Left ventricle myocardium superior (tissue), 1 donor: ENCODE results near the gene LEPROT. TPM values are rescaled to one million over a fixed set of nuclear protein-coding genes. Genes with fewer than 3 reads are reported as not detected.

ENCODE experiments used
- ATAC-seq: fragments of 200-7000 bp; cut with Tn5 transposase; one replicate; pipeline ENCODE4 v1.9.1; 2020; ENCODE audit warnings: mild to moderate bottlenecking, moderate library complexity
- DNase-seq: peaks from one replicate; pipeline ENCODE4 v3.0.0-alpha.2; 2020
- intact Hi-C: fragments of 100-400 bp; cut with micrococcal nuclease; formaldehyde crosslinking; loops from one replicate; pipeline ENCODE4 v1.11.0; 2022
- total RNA-seq: library from RNA; stranded (reverse); fragmentation: NEBNext Ultra II Directional; extraction: Animal tissue kit (Norgen Biotek cat#: 25700); gene quantifications from one replicate; pipeline ENCODE4 v1.2.1, GENCODE V29; 2021
- donor health status: DM: no; HTN: yes; CAD: no; lungs with severe emphysema.

LEPROT gene
- total RNA-seq, 1 donor from 2014 or later: 49.0 TPM

DNA sequence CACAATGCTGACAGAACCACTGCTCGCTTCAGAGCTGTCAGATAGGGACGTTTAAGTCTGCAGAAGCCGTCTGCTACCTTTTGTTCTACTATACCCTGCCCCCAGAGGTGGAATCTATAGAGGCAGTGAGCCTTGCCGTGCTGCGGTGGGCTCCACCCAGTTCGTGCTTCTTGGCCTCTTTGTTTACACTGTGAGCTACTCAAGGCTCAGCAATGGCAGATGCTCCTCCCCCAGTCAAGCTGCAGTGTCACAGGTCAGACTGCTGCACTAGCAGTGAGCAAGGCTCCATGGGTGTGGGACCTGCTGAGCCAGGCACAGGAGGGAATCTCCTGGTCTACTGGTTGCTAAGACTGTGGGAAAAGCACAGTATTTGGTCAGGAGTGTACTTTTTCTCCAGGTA is 47.1 kb downstream of the LEPROT start:
- DNase-seq: no peak
- ATAC-seq: no peak
- intact Hi-C loops: no loop called here

DNA sequence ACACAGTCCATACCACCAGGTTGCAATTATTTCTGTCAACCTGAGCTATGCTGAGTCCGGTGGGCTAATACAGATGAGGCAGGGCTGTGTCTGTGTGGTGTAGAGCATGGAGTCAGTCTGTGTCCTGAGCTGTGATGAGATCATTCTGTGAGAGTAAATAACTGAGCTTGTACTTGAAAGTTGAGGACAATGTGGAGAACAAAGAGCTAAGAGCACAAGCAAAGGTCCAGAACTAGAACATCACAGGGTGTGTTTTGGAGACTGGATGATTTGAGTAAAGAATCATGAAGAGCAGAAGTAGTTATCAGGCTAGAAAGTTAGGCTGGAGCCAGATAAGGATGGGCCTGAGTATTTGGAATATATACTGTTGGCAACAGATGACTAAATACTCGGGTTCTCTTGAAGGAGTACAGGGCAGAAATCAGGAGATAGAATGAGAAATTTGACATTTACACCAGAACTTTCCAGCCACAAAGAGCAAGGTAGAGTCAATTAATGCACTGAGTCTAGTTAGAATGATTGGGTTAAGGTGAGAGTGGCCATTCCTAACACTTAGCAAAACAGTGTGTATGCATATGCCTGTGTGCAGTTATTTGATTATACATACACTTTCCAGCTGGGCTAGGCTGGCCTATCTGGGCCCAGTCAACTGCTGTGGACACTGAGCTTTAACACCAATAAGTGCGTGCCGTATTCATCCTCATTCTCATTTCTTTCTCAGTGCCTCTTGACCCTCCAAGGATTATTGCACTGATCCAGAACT is 48.8 kb downstream of the LEPROT start:
- DNase-seq (no peak), ATAC-seq (no peak)
- intact Hi-C loops: no loop called here

DNA sequence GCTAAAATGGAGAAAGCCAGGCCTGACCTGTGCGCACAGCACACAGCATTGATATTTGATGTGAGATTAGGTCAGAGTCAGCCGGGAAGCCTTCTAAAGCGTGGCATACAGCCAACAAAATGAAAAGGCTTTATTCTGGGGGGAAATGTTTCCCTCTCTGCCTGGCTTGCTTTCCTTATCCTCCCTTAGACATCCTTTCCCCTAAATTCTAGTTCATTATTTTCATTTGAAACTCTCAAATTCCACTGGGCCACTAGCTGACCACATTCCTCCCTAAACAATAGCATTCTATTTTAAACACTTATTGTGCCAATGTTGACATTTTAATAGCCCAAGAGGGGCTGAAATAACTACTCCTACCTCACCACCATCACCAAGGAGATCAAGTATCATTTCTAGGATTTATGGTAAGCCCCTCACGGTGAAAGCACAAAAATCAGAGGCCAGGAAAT is 49.4 kb downstream of the LEPROT start:
- ATAC-seq: peak; percentile 43
- DNase-seq: no peak
- intact Hi-C loops: no loop called here

DNA sequence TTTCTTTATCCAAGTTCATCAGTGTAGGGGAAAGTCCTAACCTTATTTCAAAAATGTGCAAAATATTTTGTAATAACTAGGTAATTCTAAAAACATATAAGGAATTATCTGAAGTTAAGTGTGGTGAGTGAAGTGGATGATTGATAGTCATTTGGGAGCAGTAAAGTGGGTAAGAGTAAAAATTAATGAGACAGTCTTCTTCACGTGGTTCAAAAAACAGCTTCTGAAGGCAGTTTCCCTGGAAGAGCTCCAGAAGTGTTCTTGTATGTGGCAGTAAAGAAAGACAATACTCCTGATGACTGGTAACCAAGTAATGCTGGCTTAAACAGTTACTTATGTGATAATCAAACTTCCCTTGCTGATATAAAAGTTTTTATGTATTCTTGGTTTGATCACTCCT is 50.3 kb downstream of the LEPROT start:
- no peak for ATAC-seq
- intact Hi-C loops: no loop called here

GRCh38 chr1:65471213-65471833 is 50.9 kb downstream of the LEPROT start:
- DNase-seq (no peak), ATAC-seq (peak; percentile 32)
- intact Hi-C loops: no loop called here

More for the DNA sequence above, 50.3 kb downstream of the LEPROT start:
- DNase-seq: no peak

DNA sequence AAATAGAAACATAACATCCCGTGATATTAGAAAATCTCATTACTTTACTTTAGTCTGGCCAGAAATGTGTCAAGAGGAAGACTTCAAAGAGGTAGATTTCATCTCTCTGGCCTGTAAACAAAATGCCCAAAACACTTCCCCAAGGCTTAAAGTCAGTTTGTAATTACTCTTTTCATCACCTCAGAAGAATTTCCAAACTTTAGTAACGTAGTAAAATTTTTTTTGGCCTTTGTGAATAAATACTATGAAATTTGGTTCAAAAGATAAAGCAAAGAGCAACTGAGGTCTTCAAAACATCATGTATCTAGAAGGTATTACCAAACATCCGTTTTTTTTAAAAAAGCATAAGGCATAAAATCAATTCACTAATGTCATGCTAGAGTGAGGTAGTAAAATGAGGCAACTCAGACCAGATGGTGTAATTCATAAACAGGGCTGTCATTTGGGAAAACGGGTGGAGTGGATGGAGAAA is 51.4 kb downstream of the LEPROT start:
- ATAC-seq: peak; percentile 81
- no peak for DNase-seq
- intact Hi-C loops: no loop called here

- intact Hi-C loops: no loop called here
- ATAC-seq: peak; percentile 38
- DNase-seq: no peak
Observed at GRCh38 chr1:65476327-65476726, 55.9 kb downstream of the LEPROT start.

GRCh38 chr1:65477414-65478378 is 57.2 kb downstream of the LEPROT start:
- peak; percentile 28 for ATAC-seq
- intact Hi-C loops: no loop called here
- DNase-seq: no peak

DNA sequence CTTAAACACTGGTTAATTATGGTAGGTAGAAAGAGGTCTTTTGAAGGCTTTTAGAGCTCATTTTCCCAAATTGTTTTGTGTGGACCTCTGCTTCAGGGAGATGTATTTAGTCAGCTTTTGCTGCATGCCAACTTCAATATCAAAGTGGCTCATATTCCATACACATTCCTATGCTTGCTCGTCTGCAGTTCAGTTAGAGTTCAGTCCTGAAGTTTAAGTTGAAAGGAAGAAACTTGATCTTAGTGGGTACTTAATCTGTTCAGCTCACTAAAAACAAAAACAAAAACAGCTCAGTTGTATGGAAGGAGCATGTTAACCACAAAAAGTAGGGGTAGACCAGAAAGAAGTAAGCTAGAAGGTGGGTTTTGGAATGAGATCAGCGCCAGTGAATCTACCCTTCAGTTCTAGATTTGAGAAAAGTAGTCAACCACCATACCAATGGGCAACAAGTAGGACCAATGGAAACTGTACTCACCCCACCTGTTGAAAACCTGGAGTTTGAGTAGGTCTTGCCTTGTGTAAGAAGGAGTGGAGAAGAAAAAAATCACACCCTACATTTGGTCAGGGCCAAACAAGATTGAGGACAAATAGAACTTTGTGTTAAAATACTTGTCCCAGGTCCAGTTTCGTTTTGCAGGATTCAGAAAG is 58.0 kb downstream of the LEPROT start:
- intact Hi-C loops: no loop called here
- ATAC-seq (no peak), DNase-seq (no peak)

DNA sequence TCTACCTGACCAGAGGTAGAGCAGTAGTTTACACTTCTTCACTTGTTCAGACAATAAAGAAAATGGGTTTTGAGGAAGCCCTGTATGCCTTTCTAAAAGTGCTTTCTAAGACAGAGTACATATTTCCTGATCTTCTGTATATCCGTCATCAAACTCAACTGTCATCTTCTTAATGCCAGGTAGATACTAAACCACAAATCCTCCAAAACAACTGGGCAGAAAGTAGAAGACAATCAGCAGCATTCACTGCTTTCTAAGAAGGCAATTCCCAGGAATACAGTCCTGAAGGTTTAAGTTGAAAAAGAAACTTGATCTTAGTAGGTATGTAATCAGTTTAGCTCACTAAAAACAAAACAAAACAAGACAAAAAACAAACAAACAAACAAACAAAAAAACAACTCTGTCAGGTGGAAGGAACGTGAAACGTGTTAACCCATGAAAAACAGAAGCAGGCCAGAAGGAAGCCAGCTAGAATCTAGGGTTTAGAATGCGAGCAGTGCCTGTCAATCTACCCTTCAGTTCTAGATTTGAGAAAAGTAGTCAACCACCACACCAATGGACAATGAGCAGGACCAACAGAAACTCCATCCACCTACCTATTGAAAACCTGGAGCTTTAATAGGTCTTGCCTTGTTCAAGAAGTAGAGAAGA is 59.2 kb downstream of the LEPROT start:
- DNase-seq (no peak), ATAC-seq (no peak)
- intact Hi-C loops: no loop called here

DNA sequence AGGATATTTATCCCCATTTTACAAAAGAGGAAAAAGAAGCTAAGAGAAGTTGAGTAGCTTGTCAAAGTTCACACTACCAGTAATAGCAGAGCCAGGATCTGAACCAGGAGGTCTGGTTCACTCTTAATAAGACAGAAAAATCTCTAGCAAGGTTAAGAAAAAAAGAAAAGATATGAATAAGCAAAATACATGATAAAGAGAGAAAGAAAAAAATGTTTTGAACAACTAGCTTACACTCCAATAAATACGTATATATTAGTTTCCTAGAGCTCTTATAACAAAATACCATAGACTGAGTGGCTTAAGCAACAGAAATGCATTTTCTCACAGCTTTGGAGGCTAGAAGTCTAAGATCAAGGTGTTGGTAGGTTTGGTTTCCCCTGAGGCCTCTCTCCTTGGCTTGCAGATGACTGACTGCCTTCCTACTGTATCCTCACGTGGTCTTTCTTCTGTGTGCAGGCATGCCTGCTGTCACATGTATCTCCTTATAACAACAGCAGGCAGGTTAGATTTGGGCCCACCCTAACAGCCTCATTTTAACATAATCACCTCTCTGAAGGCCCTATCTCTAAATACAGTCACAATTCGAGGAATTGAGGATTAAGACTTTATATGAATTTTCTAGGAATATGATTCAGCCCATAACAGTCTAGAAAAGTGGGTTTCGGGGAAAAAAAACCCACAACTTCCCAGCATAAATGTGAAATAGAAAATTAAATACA is 60.4 kb downstream of the LEPROT start:
- intact Hi-C loops: no loop called here
- no peak for DNase-seq
- no peak for ATAC-seq

GRCh38 chr1:65483993-65484754 is 63.7 kb downstream of the LEPROT start:
- intact Hi-C loops: no loop called here
- DNase-seq (no peak), ATAC-seq (no peak)

Other genes with a start within 250 kb of the LEPROT start
- gene DNAJC6, start 111.1 kb upstream of the LEPROT start, total RNA-seq: 3.6 TPM
- 4.4 TPM for gene LEPR, start within 50 bp of the LEPROT start, total RNA-seq